Fibroblast of villous mesenchyme (primary cell): ENCODE data around the gene DCP2. TPM values are rescaled to one million over a fixed set of nuclear protein-coding genes. Genes with fewer than 3 reads are reported as not detected.

ENCODE experiments used
- DNase-seq: peaks from one replicate; pipeline ENCODE4 v3.0.0-alpha.2; 2010; ENCODE audit warnings: low read depth
- H3K4me3 ChIP-seq: 2 replicates; pipeline ENCODE4 v1.5.1; 2011; ENCODE audit warnings: low read depth, mild to moderate bottlenecking, low read length
- total RNA-seq: library from RNA; depleted of rRNA; stranded (reverse); fragments of >200 nt; gene quantifications from 2 replicates; pipeline ENCODE4 v1.2.3, GENCODE V29; 2012
- TF ChIP-seq, protein P1 (sequence below): IDR thresholded peaks from 2 replicates; pipeline ENCODE4 v1.5.1; 2012; ENCODE audit warnings: low read depth, mild to moderate bottlenecking, low read length; ENCODE audit not compliant: insufficient read depth

The DCP2 gene
- total RNA-seq, 1 donor = 35.4 TPM

DNA sequence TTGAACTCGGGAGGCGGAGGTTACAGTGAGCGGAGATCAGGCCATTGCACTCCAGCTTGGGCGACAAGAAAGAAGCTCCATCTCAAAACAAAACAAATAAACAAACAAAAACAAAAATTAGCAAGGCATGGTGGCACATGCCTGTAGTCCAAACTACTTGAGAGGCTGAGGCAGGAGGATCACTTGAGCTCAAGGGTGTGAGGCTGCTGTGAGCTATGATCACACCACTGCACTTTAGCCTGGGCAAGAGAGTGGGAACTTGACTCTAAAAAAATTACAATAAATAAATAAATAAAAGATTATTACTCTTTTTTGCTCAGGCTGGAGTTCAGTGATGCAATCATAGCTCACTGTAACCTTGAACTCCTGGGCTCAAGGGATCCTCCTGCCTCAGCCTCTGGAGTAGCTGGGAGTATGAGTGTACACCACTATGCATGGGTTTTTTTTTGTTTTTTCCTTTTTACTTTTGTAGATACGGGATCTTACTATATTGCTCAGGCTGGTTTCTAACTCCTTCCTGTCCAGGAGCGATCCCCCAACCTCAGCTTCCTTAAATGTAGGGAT, 9.0 kb upstream of the DCP2 start:
- DNase-seq = no peak
- TF ChIP-seq, protein P1, sequence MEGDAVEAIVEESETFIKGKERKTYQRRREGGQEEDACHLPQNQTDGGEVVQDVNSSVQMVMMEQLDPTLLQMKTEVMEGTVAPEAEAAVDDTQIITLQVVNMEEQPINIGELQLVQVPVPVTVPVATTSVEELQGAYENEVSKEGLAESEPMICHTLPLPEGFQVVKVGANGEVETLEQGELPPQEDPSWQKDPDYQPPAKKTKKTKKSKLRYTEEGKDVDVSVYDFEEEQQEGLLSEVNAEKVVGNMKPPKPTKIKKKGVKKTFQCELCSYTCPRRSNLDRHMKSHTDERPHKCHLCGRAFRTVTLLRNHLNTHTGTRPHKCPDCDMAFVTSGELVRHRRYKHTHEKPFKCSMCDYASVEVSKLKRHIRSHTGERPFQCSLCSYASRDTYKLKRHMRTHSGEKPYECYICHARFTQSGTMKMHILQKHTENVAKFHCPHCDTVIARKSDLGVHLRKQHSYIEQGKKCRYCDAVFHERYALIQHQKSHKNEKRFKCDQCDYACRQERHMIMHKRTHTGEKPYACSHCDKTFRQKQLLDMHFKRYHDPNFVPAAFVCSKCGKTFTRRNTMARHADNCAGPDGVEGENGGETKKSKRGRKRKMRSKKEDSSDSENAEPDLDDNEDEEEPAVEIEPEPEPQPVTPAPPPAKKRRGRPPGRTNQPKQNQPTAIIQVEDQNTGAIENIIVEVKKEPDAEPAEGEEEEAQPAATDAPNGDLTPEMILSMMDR = no peak
- H3K4me3 ChIP-seq = no peak overlapping the region

DNA sequence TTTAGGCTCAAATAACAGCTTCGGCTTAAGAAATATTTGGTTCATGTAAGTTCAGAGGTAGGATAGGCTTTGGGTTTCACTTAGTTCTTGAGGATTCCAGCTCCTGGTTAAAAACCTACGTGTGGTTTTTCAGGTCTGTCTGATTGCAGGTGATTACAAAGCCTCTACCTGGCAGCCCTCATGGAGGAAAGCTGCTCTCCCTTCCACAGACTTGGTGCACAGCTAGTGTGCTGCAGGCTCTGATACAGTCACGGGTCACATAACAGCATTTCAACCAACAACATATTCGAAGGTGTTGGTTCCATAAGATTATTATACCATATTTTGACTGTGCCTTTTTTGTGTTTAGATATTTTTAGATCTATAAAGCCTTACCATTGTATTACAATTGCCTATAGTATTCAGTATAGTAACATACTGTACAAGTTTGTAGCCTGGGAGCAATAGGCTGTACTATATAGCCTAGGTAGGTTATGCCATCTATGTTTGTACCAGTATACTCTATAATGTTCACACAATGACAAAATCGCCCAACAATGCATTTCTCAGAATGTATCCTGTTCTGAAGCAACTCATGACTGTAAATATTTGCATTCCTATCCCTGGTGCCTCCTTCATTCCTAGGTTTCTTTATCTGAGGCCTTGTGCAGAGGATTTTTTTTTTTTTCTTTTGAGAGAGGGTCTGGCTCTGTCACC, 8.0 kb upstream of the DCP2 start:
- H3K4me3 ChIP-seq = no peak overlapping the region
- TF ChIP-seq, protein P1 = no peak
- peak; percentile 61 for DNase-seq

DNA sequence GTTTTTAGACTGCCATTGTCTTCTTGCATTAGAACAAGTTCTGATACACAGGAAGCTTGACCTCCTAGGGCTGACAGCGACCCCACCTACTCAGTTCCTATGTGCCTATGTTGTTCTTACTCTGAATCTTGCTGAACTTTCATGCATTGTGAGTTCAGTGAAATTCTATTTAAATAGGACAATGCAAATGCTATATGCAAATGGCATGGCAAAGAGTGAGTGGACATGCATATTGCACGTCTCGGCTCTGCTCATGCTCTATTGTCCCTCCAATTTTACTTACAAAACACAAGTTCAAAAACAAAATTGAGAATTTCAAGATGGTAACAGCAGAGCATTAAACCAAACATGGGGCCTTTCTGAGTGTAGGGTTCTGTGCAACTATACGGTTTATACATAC, 5.3 kb upstream of the DCP2 start:
- DNase-seq = no peak
- no peak overlapping the region for H3K4me3 ChIP-seq
- TF ChIP-seq, protein P1 = no peak

DNA sequence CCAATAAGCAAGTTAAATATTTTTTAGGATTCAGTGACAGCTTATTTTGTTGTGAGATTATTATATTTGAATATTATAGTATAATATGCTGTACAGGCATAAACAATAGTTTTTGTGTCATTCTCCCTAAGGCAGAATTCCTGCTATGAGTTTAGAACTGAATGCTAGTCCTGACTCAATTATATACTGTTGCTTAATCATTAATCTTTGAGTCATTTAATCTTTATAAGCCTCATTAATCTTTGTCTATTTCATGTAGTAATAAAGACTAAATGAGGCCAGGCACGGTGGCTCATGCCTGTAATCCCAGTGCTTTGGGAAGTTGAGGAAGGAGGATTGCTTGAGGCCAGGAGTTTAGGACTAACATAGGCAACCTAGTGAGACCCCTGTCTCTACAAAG, 3.6 kb upstream of the DCP2 start:
- TF ChIP-seq, protein P1 = no peak
- H3K4me3 ChIP-seq = no peak overlapping the region
- no peak for DNase-seq

DNA sequence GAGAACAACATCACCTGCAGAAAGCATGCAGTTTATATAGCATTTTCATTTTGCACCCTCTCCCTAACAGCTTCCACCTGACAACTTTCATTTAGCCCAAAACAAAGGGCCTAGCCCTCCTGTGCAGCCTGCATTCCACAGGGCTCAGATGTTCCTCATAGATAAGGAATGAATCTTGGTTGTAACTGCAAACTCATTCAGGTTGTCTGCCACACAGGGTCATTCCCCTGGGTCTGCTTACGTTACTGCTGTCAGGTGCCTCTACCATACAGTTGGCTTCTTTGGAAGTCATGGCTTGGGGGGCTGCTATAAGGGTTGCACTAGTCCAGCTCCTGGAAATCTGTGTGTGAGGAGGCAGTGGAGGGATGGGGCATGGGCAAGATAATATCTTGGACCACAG, 2.7 kb upstream of the DCP2 start:
- no peak overlapping the region for H3K4me3 ChIP-seq
- TF ChIP-seq, protein P1 = no peak
- DNase-seq = no peak

DNA sequence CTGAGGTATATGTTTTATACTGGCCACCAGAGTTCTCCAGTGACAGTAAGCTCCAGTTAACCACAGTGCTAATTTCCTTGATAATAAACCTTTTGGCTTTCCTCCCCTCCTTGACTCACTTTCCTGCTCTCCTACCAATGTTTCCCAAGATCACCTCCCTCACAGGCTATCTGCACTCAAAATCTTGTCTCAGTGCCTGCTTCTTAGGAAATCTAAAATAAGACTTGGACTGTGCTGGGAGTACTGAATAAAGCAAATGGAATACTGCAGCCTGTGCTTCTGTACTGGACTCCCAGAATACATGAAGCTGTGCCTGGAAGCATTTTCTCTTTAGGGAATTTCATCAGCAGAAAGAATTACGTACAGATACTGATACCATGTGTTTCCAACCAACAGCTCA, 1.7 kb upstream of the DCP2 start:
- no peak overlapping the region for H3K4me3 ChIP-seq
- TF ChIP-seq, protein P1 = no peak
- peak; percentile 81 for DNase-seq
